ENCODE measurements around the gene C19orf18.

GRCh38 chr19:57946316-57946715, 28.0 kb downstream of the C19orf18 start:
- TF ChIP-seq ZC3H10 (CRISPR knock-in tag; IDR thresholded peaks at IDR 0.05) (no peak), PPARA (CRISPR knock-in tag; IDR thresholded peaks at IDR 0.05; ENCODE audit: borderline replicate concordance) (no peak), TOX (CRISPR knock-in tag; IDR thresholded peaks at IDR 0.05; ENCODE audit: borderline replicate concordance) (no peak), ZNF70 (CRISPR knock-in tag; IDR thresholded peaks at IDR 0.05) (no peak), ISL1 (CRISPR knock-in tag; IDR thresholded peaks at IDR 0.05) (no peak), CSDC2 (CRISPR knock-in tag; IDR thresholded peaks at IDR 0.05) (no peak), POU6F1 (CRISPR knock-in tag; IDR thresholded peaks at IDR 0.05; ENCODE audit: borderline replicate concordance, low read depth) (no peak), ZFP3 (CRISPR knock-in tag; IDR thresholded peaks at IDR 0.05) (no peak), ARNTL (CRISPR knock-in tag; IDR thresholded peaks at IDR 0.05; ENCODE audit: borderline replicate concordance, low read depth) (no peak), ESRRG (CRISPR knock-in tag; IDR thresholded peaks at IDR 0.05) (no peak), ZFP30 (CRISPR knock-in tag; IDR thresholded peaks at IDR 0.05) (no peak)
- TF ChIP-seq, protein P1, sequence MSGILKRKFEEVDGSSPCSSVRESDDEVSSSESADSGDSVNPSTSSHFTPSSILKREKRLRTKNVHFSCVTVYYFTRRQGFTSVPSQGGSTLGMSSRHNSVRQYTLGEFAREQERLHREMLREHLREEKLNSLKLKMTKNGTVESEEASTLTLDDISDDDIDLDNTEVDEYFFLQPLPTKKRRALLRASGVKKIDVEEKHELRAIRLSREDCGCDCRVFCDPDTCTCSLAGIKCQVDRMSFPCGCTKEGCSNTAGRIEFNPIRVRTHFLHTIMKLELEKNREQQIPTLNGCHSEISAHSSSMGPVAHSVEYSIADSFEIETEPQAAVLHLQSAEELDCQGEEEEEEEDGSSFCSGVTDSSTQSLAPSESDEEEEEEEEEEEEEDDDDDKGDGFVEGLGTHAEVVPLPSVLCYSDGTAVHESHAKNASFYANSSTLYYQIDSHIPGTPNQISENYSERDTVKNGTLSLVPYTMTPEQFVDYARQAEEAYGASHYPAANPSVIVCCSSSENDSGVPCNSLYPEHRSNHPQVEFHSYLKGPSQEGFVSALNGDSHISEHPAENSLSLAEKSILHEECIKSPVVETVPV (CRISPR knock-in tag; IDR thresholded peaks at IDR 0.05) = no peak

Data from SK-N-SH treated with all-trans-retinoic acid at 6 μM for 48 hours (cell line).